AG04449 (cell line): Measurements from ENCODE around the gene PRKCE.

Source experiments
- CTCF ChIA-PET: fragments of 350-600 bp; formaldehyde crosslinking; extraction: SDS; loops from one replicate; lab custom pipeline; 2021; ENCODE audit warnings: antibody characterized with exemption; lab: Yijun Ruan, JAX
- POLR2A ChIA-PET: fragments of 400-600, 350-600 bp; formaldehyde crosslinking; extraction: SDS; loops from one replicate; lab custom pipeline; 2020; ENCODE audit warnings: antibody characterized with exemption, inconsistent platforms; lab: Yijun Ruan, JAX
- DNase-seq: peaks from one replicate; pipeline ENCODE4 v3.0.0-alpha.2; 2010; ENCODE audit warnings: low read depth, low spot score
- H3K4me3 ChIP-seq: 2 replicates; pipeline ENCODE4 v1.5.1; 2011; ENCODE audit warnings: low read depth, mild to moderate bottlenecking, control low read depth, low read length
- TF ChIP-seq, protein P1 (sequence below): IDR thresholded peaks from one replicate; pipeline ENCODE4 v1.5.1; 2011; ENCODE audit warnings: mild to moderate bottlenecking, moderate library complexity, low read length, control low read depth, inconsistent platforms; ENCODE audit not compliant: insufficient read depth; ENCODE audit errors: missing control alignments

The PRKCE gene

DNA sequence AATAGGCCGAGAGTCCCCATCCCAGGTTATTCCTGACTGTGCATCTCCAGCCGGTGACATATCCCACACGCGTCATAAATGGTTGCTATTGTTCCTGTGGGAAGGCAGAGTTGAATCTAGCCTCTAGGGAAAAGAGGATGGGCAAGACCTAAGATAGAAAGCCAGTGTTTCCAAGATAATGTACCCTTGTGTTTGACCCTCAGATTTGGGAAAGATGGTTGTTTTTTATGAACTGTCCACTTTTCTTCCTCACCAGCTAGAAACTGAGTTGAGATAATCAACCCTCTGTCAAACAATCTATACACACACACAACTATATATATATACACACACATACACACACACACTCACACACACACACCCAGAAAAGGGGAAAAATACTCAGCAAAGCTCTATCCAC, 131.0 kb downstream of the PRKCE start:
- no peak for DNase-seq
- TF ChIP-seq, protein P1, sequence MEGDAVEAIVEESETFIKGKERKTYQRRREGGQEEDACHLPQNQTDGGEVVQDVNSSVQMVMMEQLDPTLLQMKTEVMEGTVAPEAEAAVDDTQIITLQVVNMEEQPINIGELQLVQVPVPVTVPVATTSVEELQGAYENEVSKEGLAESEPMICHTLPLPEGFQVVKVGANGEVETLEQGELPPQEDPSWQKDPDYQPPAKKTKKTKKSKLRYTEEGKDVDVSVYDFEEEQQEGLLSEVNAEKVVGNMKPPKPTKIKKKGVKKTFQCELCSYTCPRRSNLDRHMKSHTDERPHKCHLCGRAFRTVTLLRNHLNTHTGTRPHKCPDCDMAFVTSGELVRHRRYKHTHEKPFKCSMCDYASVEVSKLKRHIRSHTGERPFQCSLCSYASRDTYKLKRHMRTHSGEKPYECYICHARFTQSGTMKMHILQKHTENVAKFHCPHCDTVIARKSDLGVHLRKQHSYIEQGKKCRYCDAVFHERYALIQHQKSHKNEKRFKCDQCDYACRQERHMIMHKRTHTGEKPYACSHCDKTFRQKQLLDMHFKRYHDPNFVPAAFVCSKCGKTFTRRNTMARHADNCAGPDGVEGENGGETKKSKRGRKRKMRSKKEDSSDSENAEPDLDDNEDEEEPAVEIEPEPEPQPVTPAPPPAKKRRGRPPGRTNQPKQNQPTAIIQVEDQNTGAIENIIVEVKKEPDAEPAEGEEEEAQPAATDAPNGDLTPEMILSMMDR = no peak
- ChIA-PET CTCF (interaction anchor here (1.1 to 2.0 kb wide), 4 partner anchors 10 to 199 kb away, joined by 3 to 5 read pairs (median 4); no protein-coding TSS in a partner anchor), POLR2A (no interaction called here)
- no peak overlapping the region for H3K4me3 ChIP-seq

DNA sequence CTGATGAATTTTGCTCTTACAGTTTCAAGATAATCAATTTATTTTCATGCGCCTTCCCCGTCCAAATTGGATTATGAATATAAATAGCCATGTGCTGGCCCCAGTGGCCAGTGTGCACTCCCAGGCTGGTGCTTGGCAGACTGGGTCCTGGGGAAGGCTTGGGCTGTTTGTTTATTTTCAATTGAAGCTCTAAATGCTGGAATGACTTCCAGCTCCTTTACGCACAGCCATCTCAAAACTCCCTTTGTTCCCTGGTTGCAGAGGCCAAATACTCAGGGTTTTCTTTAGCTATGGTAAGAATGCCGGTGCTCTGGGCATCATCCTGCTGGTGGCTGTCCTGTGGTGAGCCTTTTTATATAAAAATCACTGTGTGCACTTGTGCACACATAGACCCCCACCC, 131.5 kb downstream of the PRKCE start:
- TF ChIP-seq, protein P1 = no peak
- CTCF ChIA-PET = interaction anchor here (2.0 kb wide), 1 partner anchor 10 kb away, joined by 5 read pairs; no protein-coding TSS in a partner anchor
- no peak for DNase-seq
- POLR2A ChIA-PET = no interaction called here
- H3K4me3 ChIP-seq = no peak overlapping the region

DNA sequence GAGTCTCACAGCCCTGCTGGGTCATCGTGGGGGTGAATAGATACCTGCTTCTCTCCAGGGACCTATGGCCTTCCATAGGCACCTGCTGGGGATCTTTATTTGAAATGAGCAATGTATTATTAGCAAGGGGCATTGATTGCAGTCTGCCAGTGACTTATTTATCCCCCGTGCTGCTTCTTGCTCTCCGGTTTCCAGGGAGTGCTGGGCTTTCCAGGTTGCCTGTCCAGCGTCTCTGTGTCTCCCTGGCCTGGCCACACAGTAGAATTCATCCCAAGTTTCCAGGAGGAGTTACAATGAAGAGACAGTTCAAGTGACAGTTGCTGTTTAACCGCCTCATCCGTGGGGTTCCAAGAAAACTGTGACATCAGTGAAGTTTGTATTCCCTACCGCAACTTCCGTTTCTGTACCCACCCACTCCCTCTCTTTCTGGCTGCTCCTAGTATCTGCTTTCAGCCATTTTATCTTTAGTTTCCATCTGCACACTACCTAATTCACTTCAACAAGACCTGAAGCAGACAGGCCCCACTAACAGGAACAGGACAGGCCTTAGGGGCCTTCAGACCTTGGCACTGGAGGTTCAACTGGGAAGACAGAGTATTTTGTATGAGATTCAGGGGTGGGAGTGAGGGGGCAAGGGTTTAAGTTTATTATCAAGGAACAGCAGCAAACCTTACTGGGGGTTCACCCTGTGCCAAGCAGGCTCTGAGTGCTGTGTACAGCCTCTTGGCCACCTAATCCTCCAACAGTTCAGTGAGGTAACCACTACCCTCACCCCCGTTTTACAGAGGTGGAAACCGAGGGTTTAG, 134.8 kb downstream of the PRKCE start:
- POLR2A ChIA-PET = no interaction called here
- TF ChIP-seq, protein P1 = no peak
- no peak overlapping the region for H3K4me3 ChIP-seq
- CTCF ChIA-PET = interaction anchor here (6.6 kb wide), 1 partner anchor 6 kb away, joined by 57 read pairs; no protein-coding TSS in a partner anchor
- DNase-seq = no peak

DNA sequence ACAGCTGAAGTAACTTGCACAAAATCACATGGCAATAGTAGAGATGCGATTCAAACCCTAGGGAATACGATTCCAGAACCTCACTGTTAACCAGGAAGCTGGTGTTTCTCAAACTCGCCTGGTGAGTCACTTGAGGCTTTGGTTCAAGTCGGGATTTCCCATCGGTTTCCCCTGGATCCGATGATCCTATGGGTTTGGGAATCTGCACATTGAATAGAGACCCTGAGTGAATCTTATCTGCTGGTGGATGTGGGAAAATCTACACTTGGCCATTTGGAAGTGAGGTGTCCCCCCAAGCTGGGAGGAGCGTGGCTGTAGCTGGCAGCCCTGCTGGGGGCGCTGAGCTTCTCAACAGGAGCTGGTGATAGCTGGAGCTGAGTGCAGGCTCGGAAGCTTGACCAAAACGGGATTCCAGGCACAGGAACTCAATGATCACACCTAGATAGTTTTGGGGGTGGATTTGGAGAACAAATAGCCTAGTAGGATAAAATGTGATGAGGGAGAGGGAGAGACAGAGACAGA, 135.4 kb downstream of the PRKCE start:
- ChIA-PET CTCF (interaction anchor here (6.6 kb wide), 1 partner anchor 7 kb away, joined by 57 read pairs; no protein-coding TSS in a partner anchor), POLR2A (no interaction called here)
- no peak for DNase-seq

DNA sequence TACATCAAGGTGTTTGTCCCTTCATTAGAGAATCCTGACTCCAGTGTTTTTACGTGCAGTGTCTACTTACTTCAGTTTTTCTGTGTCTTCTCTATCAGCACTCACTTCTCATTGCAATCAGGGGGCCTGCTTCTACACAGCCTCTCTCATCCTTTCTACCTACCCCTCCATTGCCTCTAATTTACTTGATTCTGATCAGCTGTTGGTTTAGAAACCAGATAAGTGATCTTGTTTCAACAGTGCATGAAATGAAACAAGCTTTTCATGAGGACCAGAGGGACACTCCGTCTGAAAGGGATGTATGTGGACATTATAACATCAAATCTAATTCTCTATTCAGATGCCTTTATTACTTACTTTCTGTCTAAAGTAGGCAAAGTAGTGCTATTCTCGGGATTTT, 136.9 kb downstream of the PRKCE start:
- H3K4me3 ChIP-seq = no peak overlapping the region
- no peak for DNase-seq
- TF ChIP-seq, protein P1 = no peak
- ChIA-PET CTCF (interaction anchor here (0.9 to 6.6 kb wide), 4 partner anchors 8 to 149 kb away, joined by 3 to 57 read pairs (median 4); no protein-coding TSS in a partner anchor), POLR2A (no interaction called here)

More for the DNA sequence above, 135.4 kb downstream of the PRKCE start:
- TF ChIP-seq, protein P1 = no peak
- H3K4me3 ChIP-seq = no peak overlapping the region

DNA sequence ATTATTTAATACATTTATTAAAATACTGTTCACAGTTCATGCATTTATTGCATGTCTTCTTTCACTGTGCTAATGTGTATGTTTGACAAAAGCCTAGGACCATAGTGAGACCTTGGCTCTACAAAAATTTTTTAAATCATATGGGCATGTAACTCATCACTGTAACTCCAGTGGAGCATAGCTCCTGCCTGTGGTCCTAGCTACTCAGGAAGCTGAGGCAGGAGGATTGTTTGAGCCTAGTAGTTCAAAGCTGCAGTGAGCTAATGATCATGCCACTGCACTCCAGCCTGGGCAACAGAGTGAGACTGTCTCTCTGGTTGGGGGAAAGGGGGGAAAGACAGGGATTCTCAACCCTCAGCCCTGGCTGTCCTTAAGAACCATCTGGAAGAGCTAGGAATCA, 137.8 kb downstream of the PRKCE start:
- TF ChIP-seq, protein P1 = no peak
- ChIA-PET POLR2A (no interaction called here), CTCF (interaction anchor here (1.1 to 6.6 kb wide), 4 partner anchors 9 to 145 kb away, joined by 3 to 57 read pairs (median 3); no protein-coding TSS in a partner anchor)
- no peak overlapping the region for H3K4me3 ChIP-seq
- no peak for DNase-seq
